LNCAP (cell line): Measurements from ENCODE around the gene FAAP100.

Experiments used
- TF ChIP-seq, protein P1 (sequence below): fragments of 450-650 bp; IDR thresholded peaks from 2 replicates; pipeline ENCODE4 v1.5.1; 2017; ENCODE audit warnings: mild to moderate bottlenecking

The FAAP100 gene

DNA sequence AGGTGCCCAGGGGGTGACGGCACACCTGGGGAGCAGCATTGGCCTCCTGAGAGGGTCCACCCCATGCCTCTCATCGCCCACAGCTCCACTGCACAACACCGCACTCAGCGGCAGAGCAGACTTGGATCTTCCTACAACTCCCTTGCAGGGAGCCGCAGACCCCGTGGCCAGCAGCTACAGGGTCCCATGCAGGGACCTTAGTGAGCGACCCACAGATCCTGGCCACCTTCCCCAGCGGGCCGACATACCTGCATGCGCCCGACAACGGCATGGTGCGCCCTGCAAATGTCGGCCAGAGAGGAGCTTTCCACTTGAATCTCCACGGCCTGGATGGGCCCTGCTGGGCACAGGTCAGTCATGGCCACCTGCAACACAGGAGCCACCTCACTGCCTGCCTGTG is 8.4 kb downstream of the FAAP100 start:
- TF ChIP-seq, protein P1, sequence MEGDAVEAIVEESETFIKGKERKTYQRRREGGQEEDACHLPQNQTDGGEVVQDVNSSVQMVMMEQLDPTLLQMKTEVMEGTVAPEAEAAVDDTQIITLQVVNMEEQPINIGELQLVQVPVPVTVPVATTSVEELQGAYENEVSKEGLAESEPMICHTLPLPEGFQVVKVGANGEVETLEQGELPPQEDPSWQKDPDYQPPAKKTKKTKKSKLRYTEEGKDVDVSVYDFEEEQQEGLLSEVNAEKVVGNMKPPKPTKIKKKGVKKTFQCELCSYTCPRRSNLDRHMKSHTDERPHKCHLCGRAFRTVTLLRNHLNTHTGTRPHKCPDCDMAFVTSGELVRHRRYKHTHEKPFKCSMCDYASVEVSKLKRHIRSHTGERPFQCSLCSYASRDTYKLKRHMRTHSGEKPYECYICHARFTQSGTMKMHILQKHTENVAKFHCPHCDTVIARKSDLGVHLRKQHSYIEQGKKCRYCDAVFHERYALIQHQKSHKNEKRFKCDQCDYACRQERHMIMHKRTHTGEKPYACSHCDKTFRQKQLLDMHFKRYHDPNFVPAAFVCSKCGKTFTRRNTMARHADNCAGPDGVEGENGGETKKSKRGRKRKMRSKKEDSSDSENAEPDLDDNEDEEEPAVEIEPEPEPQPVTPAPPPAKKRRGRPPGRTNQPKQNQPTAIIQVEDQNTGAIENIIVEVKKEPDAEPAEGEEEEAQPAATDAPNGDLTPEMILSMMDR: no peak

DNA sequence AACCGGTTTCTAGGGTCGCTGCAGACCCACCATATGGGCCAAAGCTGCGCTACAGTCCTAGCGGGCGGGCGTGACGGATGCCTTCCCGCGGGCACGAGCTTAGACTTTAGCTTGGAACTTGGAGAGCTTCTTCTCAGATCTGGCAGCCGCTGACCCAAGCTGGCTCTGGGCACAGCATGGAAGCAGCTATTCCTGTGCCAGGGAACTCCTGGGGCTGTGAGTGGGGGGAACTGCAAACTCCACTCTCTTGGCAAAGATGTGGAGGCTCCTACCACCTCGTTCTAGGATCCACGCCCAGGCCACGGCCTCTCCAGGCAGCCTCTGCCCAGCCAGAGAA is 8.8 kb downstream of the FAAP100 start:
- TF ChIP-seq, protein P1: no peak

DNA sequence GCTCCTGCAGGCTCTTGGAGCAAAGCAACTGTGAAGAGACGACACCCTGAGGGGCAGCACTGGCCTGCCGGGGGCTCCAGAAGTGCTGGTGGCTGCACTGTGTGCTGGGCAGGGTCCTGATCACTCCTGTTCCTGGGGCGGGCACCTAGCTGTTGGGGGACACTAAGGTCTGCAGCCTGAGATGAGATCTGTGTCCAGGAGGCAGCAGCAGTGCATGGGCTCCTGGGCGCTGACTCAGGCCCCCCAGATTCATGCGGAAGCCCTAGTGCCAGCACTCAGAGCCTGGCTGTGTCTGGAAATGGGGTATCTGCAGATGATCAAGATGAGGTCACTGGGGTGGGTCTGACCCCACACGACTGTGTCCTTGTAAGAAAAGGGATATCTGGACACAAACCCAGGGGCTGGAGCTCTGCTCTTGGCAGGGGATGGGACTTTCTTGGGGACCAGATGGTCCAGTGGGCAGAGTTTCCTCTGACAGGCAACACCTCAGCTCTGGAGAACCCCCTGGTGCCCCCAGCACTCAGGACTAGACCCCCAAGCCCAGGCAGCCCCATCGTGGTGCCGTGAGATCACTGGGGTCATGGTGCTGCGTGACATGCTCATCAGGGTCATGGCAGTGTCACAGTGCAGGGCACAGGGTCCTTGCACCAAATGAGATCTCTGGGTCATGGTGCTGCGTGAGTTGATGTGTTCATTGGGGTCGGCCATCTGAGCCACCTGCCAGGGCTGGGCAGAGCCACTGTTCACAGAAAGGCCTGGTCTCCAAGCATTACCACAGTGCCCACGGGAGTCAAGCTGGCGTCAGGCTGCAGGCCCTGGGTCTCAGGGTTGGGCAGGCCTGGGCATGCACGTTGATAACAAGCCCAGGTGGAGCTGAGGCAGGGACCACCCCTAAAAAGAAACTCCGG is 9.5 kb downstream of the FAAP100 start:
- TF ChIP-seq, protein P1: no peak

DNA sequence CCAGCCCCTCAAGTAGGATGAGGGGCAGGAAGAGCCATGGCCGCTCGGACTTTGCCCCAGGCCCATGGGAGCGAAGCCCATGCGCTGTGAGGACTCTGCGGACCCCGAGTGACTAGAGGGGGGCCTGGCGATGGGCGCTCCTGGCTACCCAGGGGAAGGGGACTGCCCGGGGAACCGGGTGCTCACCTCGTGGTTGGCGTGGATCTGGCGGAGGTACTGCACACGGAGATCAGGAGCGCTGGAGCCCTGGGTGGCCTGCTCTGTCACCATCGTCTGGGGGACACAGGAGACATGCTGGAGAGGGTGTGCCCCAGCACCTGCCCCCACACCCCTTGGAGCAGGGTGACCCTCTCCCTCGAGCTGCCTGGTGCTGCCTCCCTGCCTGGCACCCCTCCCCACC is 11.0 kb downstream of the FAAP100 start:
- TF ChIP-seq, protein P1: no peak

DNA sequence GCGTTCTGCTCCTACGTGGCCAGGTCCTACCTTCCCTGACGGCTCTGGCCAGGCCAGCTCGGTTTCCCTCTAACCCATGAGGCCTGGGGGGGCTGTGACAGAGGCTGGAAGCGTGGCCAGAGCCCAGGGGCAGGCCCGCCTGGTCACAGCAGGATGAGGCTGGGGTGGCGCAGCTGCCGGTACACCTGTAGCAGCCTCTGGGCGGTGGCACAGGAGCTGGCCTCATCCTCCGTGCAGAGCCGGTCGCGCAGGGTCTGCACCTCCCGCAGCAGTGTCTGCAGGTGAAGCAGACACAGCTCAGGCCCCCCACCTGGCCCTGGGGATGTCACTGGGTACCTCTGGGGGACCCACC is 11.5 kb downstream of the FAAP100 start:
- TF ChIP-seq, protein P1: no peak

DNA sequence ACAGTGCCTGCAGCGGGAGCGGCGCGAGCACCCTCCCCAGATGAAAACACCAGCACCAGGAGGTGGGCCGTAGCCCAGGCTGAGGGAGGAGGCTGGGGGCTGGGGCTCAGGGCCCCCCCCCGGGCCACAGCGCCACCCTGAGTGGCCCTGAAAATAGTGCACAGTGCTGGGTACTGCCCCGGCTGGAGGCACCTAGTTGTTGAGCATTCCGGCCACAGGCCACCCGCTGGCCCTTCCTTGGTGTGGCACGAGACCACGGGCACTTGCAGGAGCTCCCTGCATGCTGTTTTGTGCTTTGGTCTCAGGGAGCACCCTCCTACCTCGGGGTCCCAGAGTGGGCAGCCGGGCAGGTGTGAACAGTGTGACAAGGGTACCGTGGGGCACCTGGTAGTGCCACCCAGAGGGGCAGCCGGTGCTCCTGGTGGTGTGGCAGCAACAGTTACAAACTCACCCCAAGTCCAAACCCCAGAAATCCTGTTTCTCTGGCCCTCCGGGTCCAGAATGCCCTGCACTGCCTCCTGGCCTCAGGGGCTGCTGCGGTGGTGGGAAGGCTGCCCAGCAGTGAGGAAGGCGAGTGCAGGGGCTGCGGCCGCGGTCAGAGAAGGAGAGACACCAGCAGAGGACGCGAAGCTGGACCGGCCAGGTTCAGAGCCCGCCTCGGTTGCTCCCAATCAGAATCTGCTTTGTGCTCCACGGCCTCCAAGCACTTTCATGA is 12.0 kb downstream of the FAAP100 start:
- TF ChIP-seq, protein P1: no peak

DNA sequence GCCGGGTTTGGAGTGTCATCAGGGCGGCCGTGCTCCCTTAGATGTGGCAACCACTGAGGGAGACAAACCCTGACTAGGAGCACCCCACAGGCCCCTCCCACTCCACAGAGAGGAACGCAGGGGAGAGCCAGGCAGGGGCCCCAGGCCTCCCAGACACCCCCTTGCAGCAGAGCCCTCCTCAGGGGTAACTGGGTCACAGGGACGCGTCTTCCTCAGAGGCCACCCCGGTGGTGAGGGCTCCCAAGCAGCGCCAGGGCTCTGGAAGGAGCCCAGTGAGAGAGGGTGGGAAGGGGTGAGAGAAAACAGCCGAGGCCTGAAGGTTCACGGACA is 12.6 kb downstream of the FAAP100 start:
- TF ChIP-seq, protein P1: no peak
